Lower lobe of right lung (tissue), 2 donors: ENCODE data around the gene SATL1. TPM values are rescaled to one million over a fixed set of nuclear protein-coding genes. Genes with fewer than 3 reads are reported as not detected.
A peak's percentile ranks its signal among the peaks of the same experiment; 100 is the strongest.
"Not testable (repeated sequence)": the region's sequence is repeated elsewhere in the genome, so short reads cannot be mapped to it uniquely, and the experiment has no call there.

Experiments used
- ATAC-seq, 2 donors: fragments of 200-7000 bp; cut with Tn5 transposase; one replicate each; pipeline ENCODE4 v1.9.1; 2020 to 2022; ENCODE audit warnings: mild to moderate bottlenecking in 2 of 2, moderate library complexity in 2 of 2
- DNase-seq: peaks from one replicate; pipeline ENCODE4 v3.0.0-alpha.2; 2020
- H3K27ac ChIP-seq: fragments of 200-600 bp; one replicate; pipeline ENCODE4 v1.8.0; 2022
- H3K27me3 ChIP-seq: fragments of 200-600 bp; one replicate; pipeline ENCODE4 v1.8.0; 2022; ENCODE audit warnings: low read depth
- H3K36me3 ChIP-seq: fragments of 200-600 bp; one replicate; pipeline ENCODE4 v1.8.0; 2022; ENCODE audit warnings: mild to moderate bottlenecking
- H3K4me1 ChIP-seq: fragments of 200-600 bp; one replicate; pipeline ENCODE4 v1.8.0; 2022
- H3K4me3 ChIP-seq: fragments of 200-600 bp; one replicate; pipeline ENCODE4 v1.8.0; 2022; ENCODE audit warnings: mild to moderate bottlenecking
- H3K9me3 ChIP-seq: fragments of 200-600 bp; one replicate; pipeline ENCODE4 v1.8.0; 2022
- intact Hi-C: fragments of 100-400 bp; cut with DNase I; formaldehyde crosslinking; loops from one replicate; pipeline ENCODE4 v1.11.0; 2022
- long read RNA-seq: library from polyadenylated mRNA; unstranded; transcript quantifications from one replicate; pipeline ENCODE4 v2.0.0, GENCODE V29; 2021
- total RNA-seq: library from RNA; stranded (reverse); fragmentation: NEBNext Ultra II Directional; extraction: Animal tissue kit (Norgen Biotek cat#: 25700); gene quantifications from one replicate; pipeline ENCODE4 v1.2.1, GENCODE V29; 2021
- TF ChIP-seq, protein P1 (sequence below): fragments of 200-600 bp; IDR thresholded peaks from one replicate; pipeline ENCODE4 v1.8.0; 2022; ENCODE audit warnings: antibody characterized with exemption, mild to moderate bottlenecking
- donor health status: DM: no; HTN: yes; CAD: no; lungs with severe emphysema.

SATL1 gene
- total RNA-seq, result not detected
- long read RNA-seq, result 0 reads

- Histone ChIP-seq H3K4me1 (no peaks in the 10 kb centered on the region), H3K27me3 (no peaks in the 10 kb centered on the region), H3K36me3 (no peaks in the 10 kb centered on the region), H3K27ac (no peak within 1 kb of the TSS), H3K4me3 (peak within 1 kb of the TSS; percentile 56), H3K9me3 (no peaks in the 10 kb centered on the region)
- intact Hi-C loops, result no loop called here
- peak; percentile 46 for DNase-seq
- peak; percentile 39 to 72 for ATAC-seq
- TF ChIP-seq, protein P1, sequence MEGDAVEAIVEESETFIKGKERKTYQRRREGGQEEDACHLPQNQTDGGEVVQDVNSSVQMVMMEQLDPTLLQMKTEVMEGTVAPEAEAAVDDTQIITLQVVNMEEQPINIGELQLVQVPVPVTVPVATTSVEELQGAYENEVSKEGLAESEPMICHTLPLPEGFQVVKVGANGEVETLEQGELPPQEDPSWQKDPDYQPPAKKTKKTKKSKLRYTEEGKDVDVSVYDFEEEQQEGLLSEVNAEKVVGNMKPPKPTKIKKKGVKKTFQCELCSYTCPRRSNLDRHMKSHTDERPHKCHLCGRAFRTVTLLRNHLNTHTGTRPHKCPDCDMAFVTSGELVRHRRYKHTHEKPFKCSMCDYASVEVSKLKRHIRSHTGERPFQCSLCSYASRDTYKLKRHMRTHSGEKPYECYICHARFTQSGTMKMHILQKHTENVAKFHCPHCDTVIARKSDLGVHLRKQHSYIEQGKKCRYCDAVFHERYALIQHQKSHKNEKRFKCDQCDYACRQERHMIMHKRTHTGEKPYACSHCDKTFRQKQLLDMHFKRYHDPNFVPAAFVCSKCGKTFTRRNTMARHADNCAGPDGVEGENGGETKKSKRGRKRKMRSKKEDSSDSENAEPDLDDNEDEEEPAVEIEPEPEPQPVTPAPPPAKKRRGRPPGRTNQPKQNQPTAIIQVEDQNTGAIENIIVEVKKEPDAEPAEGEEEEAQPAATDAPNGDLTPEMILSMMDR, result no peak
Observed at GRCh38 chrX:85243761-85244449, at the start of gene SATL1, which contains the start of gene ZNF711. TSS of gene SATL1 (minus strand) at chrX:85243779. CDS start at chrX:85108968, 134,811 bp downstream. TSS of gene ZNF711 (plus strand) at chrX:85243991. CDS start at chrX:85247573, 3,582 bp downstream.

- Histone ChIP-seq H3K36me3 (no peaks in the 10 kb centered on the region), H3K27ac (no peak overlapping the region), H3K4me1 (no peaks in the 10 kb centered on the region), H3K4me3 (no peak overlapping the region), H3K9me3 (no peaks in the 10 kb centered on the region), H3K27me3 (no peaks in the 10 kb centered on the region)
- intact Hi-C loops, result no loop called here
- TF ChIP-seq, protein P1, result no peak
- DNase-seq (no peak), ATAC-seq (no peak)
Observed at GRCh38 chrX:85288992-85289723, 45.6 kb upstream of the SATL1 start.

GRCh38 chrX:85285286-85285685 is 41.7 kb upstream of the SATL1 start:
- H3K9me3 ChIP-seq, H3K27me3 ChIP-seq, H3K36me3 ChIP-seq, H3K4me3 ChIP-seq, H3K4me1 ChIP-seq, intact Hi-C loops, H3K27ac ChIP-seq, ATAC-seq, DNase-seq: not testable (repeated sequence)

- Histone ChIP-seq H3K4me1 (no peaks in the 10 kb centered on the region), H3K27ac (no peak overlapping the region), H3K4me3 (peak overlapping the region; percentile 56), H3K36me3 (no peaks in the 10 kb centered on the region), H3K27me3 (no peaks in the 10 kb centered on the region), H3K9me3 (no peaks in the 10 kb centered on the region)
- TF ChIP-seq, protein P1, result no peak
- peak; percentile 13 to 54 for ATAC-seq
- intact Hi-C loops, result no loop called here
- peak; percentile 36 for DNase-seq
Observed at GRCh38 chrX:85244450-85245211, 1.1 kb upstream of the SATL1 start.

GRCh38 chrX:85243155-85243554 is 424 bp downstream of the SATL1 start:
- no peak for ATAC-seq
- TF ChIP-seq, protein P1, result no peak
- H3K27ac ChIP-seq, result no peak overlapping the region
- no peaks in the 10 kb centered on the region for H3K27me3 ChIP-seq
- H3K4me1 ChIP-seq, result no peaks in the 10 kb centered on the region
- no peaks in the 10 kb centered on the region for H3K36me3 ChIP-seq
- intact Hi-C loops, result no loop called here
- no peak for DNase-seq
- H3K9me3 ChIP-seq, result no peaks in the 10 kb centered on the region
- peak overlapping the region; percentile 56 for H3K4me3 ChIP-seq
